Memory B cell (primary cell): ENCODE results near the gene BRD1.

ENCODE experiments used
- ATAC-seq: fragments of 150-1000 bp; cut with Tn5 transposase; 2 replicates; pipeline ENCODE4 v1.10.0; 2021; ENCODE audit warnings: low read depth, mild to moderate bottlenecking, moderate library complexity
- DNase-seq, 2 donors: peaks; one replicate each; pipeline ENCODE4 v3.0.0; 2022; ENCODE audit warnings: low spot score in 2 of 2
- H3K27ac Mint-ChIP-seq: one replicate; pipeline ENCODE4 v1.8.0; 2022; ENCODE audit warnings: mild to moderate bottlenecking, moderate library complexity, mixed read lengths
- H3K27me3 Mint-ChIP-seq: one replicate; pipeline ENCODE4 v1.8.0; 2022; ENCODE audit warnings: mixed read lengths
- H3K36me3 Mint-ChIP-seq: one replicate; pipeline ENCODE4 v1.8.0; 2022; ENCODE audit warnings: mild to moderate bottlenecking, mixed read lengths
- H3K4me1 Mint-ChIP-seq: one replicate; pipeline ENCODE4 v1.8.0; 2022; ENCODE audit warnings: mixed read lengths
- H3K4me3 Mint-ChIP-seq: one replicate; pipeline ENCODE4 v1.8.0; 2022; ENCODE audit warnings: mild to moderate bottlenecking, moderate library complexity, mixed read lengths
- H3K9me3 Mint-ChIP-seq: one replicate; pipeline ENCODE4 v1.8.0; 2022; ENCODE audit warnings: mixed read lengths

The BRD1 gene

GRCh38 chr22:49849161-49850020 lies 21.7 kb upstream of the BRD1 start:
- no peak for DNase-seq
- Mint-ChIP-seq H3K36me3 (peaks cover 2% of the 10 kb centered on the region), H3K27ac (no peak overlapping the region), H3K4me3 (peak overlapping the region; percentile 55), H3K4me1 (peaks cover 8% of the 10 kb centered on the region), H3K9me3 (no peaks in the 10 kb centered on the region), H3K27me3 (peaks cover 17% of the 10 kb centered on the region)
- no peak for ATAC-seq

GRCh38 chr22:49848690-49849160 lies 21.1 kb upstream of the BRD1 start:
- H3K4me3 Mint-ChIP-seq: peak overlapping the region; percentile 41
- no peak for DNase-seq
- ATAC-seq: no peak
- H3K9me3 Mint-ChIP-seq: no peaks in the 10 kb centered on the region
- peaks cover 17% of the 10 kb centered on the region for H3K27me3 Mint-ChIP-seq
- peaks cover 2% of the 10 kb centered on the region for H3K36me3 Mint-ChIP-seq
- H3K27ac Mint-ChIP-seq: no peak overlapping the region
- H3K4me1 Mint-ChIP-seq: peaks cover 8% of the 10 kb centered on the region

GRCh38 chr22:49847751-49848689 lies 20.3 kb upstream of the BRD1 start:
- ATAC-seq (no peak), DNase-seq (no peak)
- H3K27me3 Mint-ChIP-seq: peaks cover 17% of the 10 kb centered on the region
- peaks cover 8% of the 10 kb centered on the region for H3K4me1 Mint-ChIP-seq
- peaks cover 2% of the 10 kb centered on the region for H3K36me3 Mint-ChIP-seq
- H3K4me3 Mint-ChIP-seq: peak overlapping the region; percentile 14
- no peaks in the 10 kb centered on the region for H3K9me3 Mint-ChIP-seq
- no peak overlapping the region for H3K27ac Mint-ChIP-seq

GRCh38 chr22:49845666-49846459 lies 18.2 kb upstream of the BRD1 start:
- H3K27ac Mint-ChIP-seq: no peak overlapping the region
- DNase-seq: no peak
- no peaks in the 10 kb centered on the region for H3K36me3 Mint-ChIP-seq
- no peaks in the 10 kb centered on the region for H3K9me3 Mint-ChIP-seq
- H3K4me3 Mint-ChIP-seq: no peak overlapping the region
- no peak for ATAC-seq
- peaks cover 11% of the 10 kb centered on the region for H3K27me3 Mint-ChIP-seq
- peaks cover 4% of the 10 kb centered on the region for H3K4me1 Mint-ChIP-seq

GRCh38 chr22:49845241-49845640 lies 17.6 kb upstream of the BRD1 start:
- no peak overlapping the region for H3K27ac Mint-ChIP-seq
- H3K36me3 Mint-ChIP-seq: no peaks in the 10 kb centered on the region
- DNase-seq: no peak
- H3K4me1 Mint-ChIP-seq: peaks cover 4% of the 10 kb centered on the region
- peaks cover 5% of the 10 kb centered on the region for H3K27me3 Mint-ChIP-seq
- no peak for ATAC-seq
- no peaks in the 10 kb centered on the region for H3K9me3 Mint-ChIP-seq
- H3K4me3 Mint-ChIP-seq: no peak overlapping the region

GRCh38 chr22:49838771-49839717 lies 11.4 kb upstream of the BRD1 start:
- peak overlapping the region; percentile 45 for H3K27ac Mint-ChIP-seq
- H3K36me3 Mint-ChIP-seq: peaks cover 2% of the 10 kb centered on the region
- H3K27me3 Mint-ChIP-seq: peaks cover 10% of the 10 kb centered on the region
- peak overlapping the region; percentile 69 for H3K4me3 Mint-ChIP-seq
- H3K9me3 Mint-ChIP-seq: no peaks in the 10 kb centered on the region
- peak; percentile 93 for ATAC-seq
- peaks cover 5% of the 10 kb centered on the region for H3K4me1 Mint-ChIP-seq
- DNase-seq: no peak

GRCh38 chr22:49833340-49834007 lies 5.8 kb upstream of the BRD1 start:
- DNase-seq (no peak), ATAC-seq (no peak)
- H3K9me3 Mint-ChIP-seq: no peaks in the 10 kb centered on the region
- H3K27ac Mint-ChIP-seq: no peak overlapping the region
- peaks cover 2% of the 10 kb centered on the region for H3K36me3 Mint-ChIP-seq
- H3K4me1 Mint-ChIP-seq: peaks cover 10% of the 10 kb centered on the region
- peaks cover 8% of the 10 kb centered on the region for H3K27me3 Mint-ChIP-seq
- H3K4me3 Mint-ChIP-seq: no peak overlapping the region

GRCh38 chr22:49829044-49829853 lies 1.6 kb upstream of the BRD1 start:
- H3K36me3 Mint-ChIP-seq: peaks cover 8% of the 10 kb centered on the region
- H3K4me3 Mint-ChIP-seq: peak overlapping the region; percentile 62
- peak overlapping the region; percentile 90 for H3K27ac Mint-ChIP-seq
- no peaks in the 10 kb centered on the region for H3K27me3 Mint-ChIP-seq
- no peak for DNase-seq
- ATAC-seq: no peak
- H3K9me3 Mint-ChIP-seq: no peaks in the 10 kb centered on the region
- peaks cover 26% of the 10 kb centered on the region for H3K4me1 Mint-ChIP-seq

- DNase-seq: no peak
- H3K4me3 Mint-ChIP-seq: peak overlapping the region; percentile 38
- H3K36me3 Mint-ChIP-seq: peaks cover 15% of the 10 kb centered on the region
- no peaks in the 10 kb centered on the region for H3K9me3 Mint-ChIP-seq
- H3K27ac Mint-ChIP-seq: no peak overlapping the region
- H3K4me1 Mint-ChIP-seq: peaks cover 32% of the 10 kb centered on the region
- ATAC-seq: no peak
- no peaks in the 10 kb centered on the region for H3K27me3 Mint-ChIP-seq
Observed at GRCh38 chr22:49828599-49828965, 909 bp upstream of the BRD1 start.

- Mint-ChIP-seq H3K36me3 (peaks cover 19% of the 10 kb centered on the region), H3K4me1 (peaks cover 37% of the 10 kb centered on the region), H3K27me3 (no peaks in the 10 kb centered on the region), H3K27ac (peak overlapping the region; percentile 75), H3K9me3 (no peaks in the 10 kb centered on the region), H3K4me3 (peak overlapping the region; percentile 70)
- ATAC-seq: peak; percentile 37
- DNase-seq: no peak
Observed at GRCh38 chr22:49827271-49827852, 311 bp downstream of the BRD1 start.

GRCh38 chr22:49826603-49827270 lies 936 bp downstream of the BRD1 start:
- Mint-ChIP-seq H3K27me3 (no peaks in the 10 kb centered on the region), H3K27ac (peak overlapping the region; percentile 82), H3K36me3 (peaks cover 19% of the 10 kb centered on the region), H3K4me3 (peak overlapping the region; percentile 87), H3K4me1 (peaks cover 37% of the 10 kb centered on the region), H3K9me3 (no peaks in the 10 kb centered on the region)
- DNase-seq (peak; percentile 42 to 61), ATAC-seq (peak; percentile 28)
